HepG2 (cell line): ENCODE results near the gene SPTBN2. TPM values are rescaled to one million over a fixed set of nuclear protein-coding genes. Genes with fewer than 3 reads are reported as not detected.

Source experiments
- JUNB ChIP-seq: sonication (generic); formaldehyde crosslinking; IDR thresholded peaks from 2 replicates; pipeline ENCODE4 v1.8.0; 2022; ENCODE audit warnings: missing genetic modification reagents, mild to moderate bottlenecking, borderline replicate concordance
- NCOA2 ChIP-seq: sonication (generic); formaldehyde crosslinking; IDR thresholded peaks from 2 replicates; pipeline ENCODE4 v1.8.0; 2022; ENCODE audit warnings: inconsistent platforms
- RORA ChIP-seq: sonication (generic); formaldehyde crosslinking; IDR thresholded peaks from 2 replicates; pipeline ENCODE4 v1.5.0; 2020; ENCODE audit warnings: mild to moderate bottlenecking, missing genetic modification reagents, moderate library complexity
- SAP130 ChIP-seq: IDR thresholded peaks from 2 replicates; pipeline ENCODE4 v1.6.1; 2016; ENCODE audit warnings: low read depth
- SMAD9 ChIP-seq: sonication (generic); formaldehyde crosslinking; IDR thresholded peaks from 2 replicates; pipeline ENCODE4 v1.5.1; 2020; ENCODE audit warnings: mild to moderate bottlenecking, missing genetic modification reagents
- SNAPC2 ChIP-seq: sonication (generic); formaldehyde crosslinking; IDR thresholded peaks from 2 replicates; pipeline ENCODE4 v1.8.1; 2022; ENCODE audit warnings: mild to moderate bottlenecking, missing genetic modification reagents
- UBTF ChIP-seq: sonication (generic); formaldehyde crosslinking; IDR thresholded peaks from 2 replicates; pipeline ENCODE4 v1.4.0; 2020; ENCODE audit warnings: mild to moderate bottlenecking, missing genetic modification reagents
- ZFP90 ChIP-seq: sonication (generic); formaldehyde crosslinking; IDR thresholded peaks from 2 replicates; pipeline ENCODE4 v1.8.0; 2022; ENCODE audit warnings: missing genetic modification reagents, mild to moderate bottlenecking, inconsistent platforms, borderline replicate concordance
- ZFYVE20 ChIP-seq: sonication (generic); formaldehyde crosslinking; IDR thresholded peaks from 2 replicates; pipeline ENCODE4 v1.8.0; 2023; ENCODE audit warnings: low read depth, mild to moderate bottlenecking, moderate library complexity, missing genetic modification reagents, borderline replicate concordance
- ZNF512 ChIP-seq: sonication (generic); formaldehyde crosslinking; IDR thresholded peaks from 2 replicates; pipeline ENCODE4 v1.4.0; 2020; ENCODE audit warnings: mild to moderate bottlenecking, missing genetic modification reagents
- ZNF768 ChIP-seq: sonication (generic); formaldehyde crosslinking; IDR thresholded peaks from 2 replicates; pipeline ENCODE4 v1.4.0; 2020; ENCODE audit warnings: missing genetic modification reagents
- ZSCAN9 ChIP-seq: IDR thresholded peaks from 2 replicates; pipeline ENCODE4 v1.6.1; 2016; ENCODE audit warnings: borderline replicate concordance
- polyA plus RNA-seq, 8 experiments: library from polyadenylated mRNA; depleted of rRNA in 3 of 8; stranded (reverse) in 7 of 8; unstranded in 1 of 8; fragments of >200 nt; fragmentation: Illumina TruSeq in 4 of 8; extraction: Trizol in 4 of 8; gene quantifications; 2 replicates each; pipeline versions ENCODE4 v1.2.1 to v1.2.3, GENCODE V29; 2011 to 2016; ENCODE audit warnings: low read depth in 4 of 8, missing spikeins in 1 of 8, mixed read lengths in 1 of 8; ENCODE audit not compliant: insufficient read depth in 1 of 8
- total RNA-seq, 5 experiments: library from RNA; depleted of rRNA; stranded (reverse); fragments of >200 nt; fragmentation: Illumina TruSeq; extraction: Trizol; gene quantifications; 2 replicates each; pipeline ENCODE4 v1.2.3, GENCODE V29; 2016; ENCODE audit warnings: low read depth in 1 of 5
- TF ChIP-seq, protein P1 (sequence below): sonication (generic); formaldehyde crosslinking; IDR thresholded peaks from 2 replicates; pipeline ENCODE4 v1.4.0; 2020; ENCODE audit warnings: missing genetic modification reagents, borderline replicate concordance
- TF ChIP-seq, protein P2 (sequence below): IDR thresholded peaks from 2 replicates; pipeline ENCODE4 v1.6.1; 2016; ENCODE audit warnings: low read depth, missing genetic modification reagents, missing compliant biosample characterization

Gene SPTBN2
- total and polyA plus RNA-seq, 2 of the 13 experiments (the other 11 are each of a cell fraction or from before 2014, with no cell fraction given): 0.65 to 4.0 TPM

- TF ChIP-seq ZNF768: no peak
- peak; percentile 64; the same call in 1 of the 2 replicates for TF ChIP-seq ZSCAN9 (CRISPR knock-in tag)
- no peak for TF ChIP-seq SMAD9 (CRISPR knock-in tag)
- TF ChIP-seq ZNF512 (CRISPR knock-in tag): no peak
- TF ChIP-seq, protein P1, sequence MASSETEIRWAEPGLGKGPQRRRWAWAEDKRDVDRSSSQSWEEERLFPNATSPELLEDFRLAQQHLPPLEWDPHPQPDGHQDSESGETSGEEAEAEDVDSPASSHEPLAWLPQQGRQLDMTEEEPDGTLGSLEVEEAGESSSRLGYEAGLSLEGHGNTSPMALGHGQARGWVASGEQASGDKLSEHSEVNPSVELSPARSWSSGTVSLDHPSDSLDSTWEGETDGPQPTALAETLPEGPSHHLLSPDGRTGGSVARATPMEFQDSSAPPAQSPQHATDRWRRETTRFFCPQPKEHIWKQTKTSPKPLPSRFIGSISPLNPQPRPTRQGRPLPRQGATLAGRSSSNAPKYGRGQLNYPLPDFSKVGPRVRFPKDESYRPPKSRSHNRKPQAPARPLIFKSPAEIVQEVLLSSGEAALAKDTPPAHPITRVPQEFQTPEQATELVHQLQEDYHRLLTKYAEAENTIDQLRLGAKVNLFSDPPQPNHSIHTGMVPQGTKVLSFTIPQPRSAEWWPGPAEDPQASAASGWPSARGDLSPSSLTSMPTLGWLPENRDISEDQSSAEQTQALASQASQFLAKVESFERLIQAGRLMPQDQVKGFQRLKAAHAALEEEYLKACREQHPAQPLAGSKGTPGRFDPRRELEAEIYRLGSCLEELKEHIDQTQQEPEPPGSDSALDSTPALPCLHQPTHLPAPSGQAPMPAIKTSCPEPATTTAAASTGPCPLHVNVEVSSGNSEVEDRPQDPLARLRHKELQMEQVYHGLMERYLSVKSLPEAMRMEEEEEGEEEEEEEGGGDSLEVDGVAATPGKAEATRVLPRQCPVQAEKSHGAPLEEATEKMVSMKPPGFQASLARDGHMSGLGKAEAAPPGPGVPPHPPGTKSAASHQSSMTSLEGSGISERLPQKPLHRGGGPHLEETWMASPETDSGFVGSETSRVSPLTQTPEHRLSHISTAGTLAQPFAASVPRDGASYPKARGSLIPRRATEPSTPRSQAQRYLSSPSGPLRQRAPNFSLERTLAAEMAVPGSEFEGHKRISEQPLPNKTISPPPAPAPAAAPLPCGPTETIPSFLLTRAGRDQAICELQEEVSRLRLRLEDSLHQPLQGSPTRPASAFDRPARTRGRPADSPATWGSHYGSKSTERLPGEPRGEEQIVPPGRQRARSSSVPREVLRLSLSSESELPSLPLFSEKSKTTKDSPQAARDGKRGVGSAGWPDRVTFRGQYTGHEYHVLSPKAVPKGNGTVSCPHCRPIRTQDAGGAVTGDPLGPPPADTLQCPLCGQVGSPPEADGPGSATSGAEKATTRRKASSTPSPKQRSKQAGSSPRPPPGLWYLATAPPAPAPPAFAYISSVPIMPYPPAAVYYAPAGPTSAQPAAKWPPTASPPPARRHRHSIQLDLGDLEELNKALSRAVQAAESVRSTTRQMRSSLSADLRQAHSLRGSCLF (CRISPR knock-in tag): no peak
- no peak for TF ChIP-seq JUNB (CRISPR knock-in tag)
- peak; percentile 84 for TF ChIP-seq SAP130 (CRISPR knock-in tag)
- TF ChIP-seq, protein P2, sequence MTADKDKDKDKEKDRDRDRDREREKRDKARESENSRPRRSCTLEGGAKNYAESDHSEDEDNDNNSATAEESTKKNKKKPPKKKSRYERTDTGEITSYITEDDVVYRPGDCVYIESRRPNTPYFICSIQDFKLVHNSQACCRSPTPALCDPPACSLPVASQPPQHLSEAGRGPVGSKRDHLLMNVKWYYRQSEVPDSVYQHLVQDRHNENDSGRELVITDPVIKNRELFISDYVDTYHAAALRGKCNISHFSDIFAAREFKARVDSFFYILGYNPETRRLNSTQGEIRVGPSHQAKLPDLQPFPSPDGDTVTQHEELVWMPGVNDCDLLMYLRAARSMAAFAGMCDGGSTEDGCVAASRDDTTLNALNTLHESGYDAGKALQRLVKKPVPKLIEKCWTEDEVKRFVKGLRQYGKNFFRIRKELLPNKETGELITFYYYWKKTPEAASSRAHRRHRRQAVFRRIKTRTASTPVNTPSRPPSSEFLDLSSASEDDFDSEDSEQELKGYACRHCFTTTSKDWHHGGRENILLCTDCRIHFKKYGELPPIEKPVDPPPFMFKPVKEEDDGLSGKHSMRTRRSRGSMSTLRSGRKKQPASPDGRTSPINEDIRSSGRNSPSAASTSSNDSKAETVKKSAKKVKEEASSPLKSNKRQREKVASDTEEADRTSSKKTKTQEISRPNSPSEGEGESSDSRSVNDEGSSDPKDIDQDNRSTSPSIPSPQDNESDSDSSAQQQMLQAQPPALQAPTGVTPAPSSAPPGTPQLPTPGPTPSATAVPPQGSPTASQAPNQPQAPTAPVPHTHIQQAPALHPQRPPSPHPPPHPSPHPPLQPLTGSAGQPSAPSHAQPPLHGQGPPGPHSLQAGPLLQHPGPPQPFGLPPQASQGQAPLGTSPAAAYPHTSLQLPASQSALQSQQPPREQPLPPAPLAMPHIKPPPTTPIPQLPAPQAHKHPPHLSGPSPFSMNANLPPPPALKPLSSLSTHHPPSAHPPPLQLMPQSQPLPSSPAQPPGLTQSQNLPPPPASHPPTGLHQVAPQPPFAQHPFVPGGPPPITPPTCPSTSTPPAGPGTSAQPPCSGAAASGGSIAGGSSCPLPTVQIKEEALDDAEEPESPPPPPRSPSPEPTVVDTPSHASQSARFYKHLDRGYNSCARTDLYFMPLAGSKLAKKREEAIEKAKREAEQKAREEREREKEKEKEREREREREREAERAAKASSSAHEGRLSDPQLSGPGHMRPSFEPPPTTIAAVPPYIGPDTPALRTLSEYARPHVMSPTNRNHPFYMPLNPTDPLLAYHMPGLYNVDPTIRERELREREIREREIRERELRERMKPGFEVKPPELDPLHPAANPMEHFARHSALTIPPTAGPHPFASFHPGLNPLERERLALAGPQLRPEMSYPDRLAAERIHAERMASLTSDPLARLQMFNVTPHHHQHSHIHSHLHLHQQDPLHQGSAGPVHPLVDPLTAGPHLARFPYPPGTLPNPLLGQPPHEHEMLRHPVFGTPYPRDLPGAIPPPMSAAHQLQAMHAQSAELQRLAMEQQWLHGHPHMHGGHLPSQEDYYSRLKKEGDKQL: no peak
- peak; percentile 8; the same call in 1 of the 2 replicates for TF ChIP-seq NCOA2 (CRISPR knock-in tag)
- TF ChIP-seq UBTF (CRISPR knock-in tag): peak; percentile 46
- no peak for TF ChIP-seq RORA (CRISPR knock-in tag)
- no peak for TF ChIP-seq SNAPC2 (CRISPR knock-in tag)
- TF ChIP-seq ZFYVE20: no peak
- no peak; the same call in 1 of the 2 replicates for TF ChIP-seq ZFP90 (CRISPR knock-in tag)
Observed at GRCh38 chr11:66638177-66639065, 90.6 kb downstream of the SPTBN2 start, which contains the start of gene RBM4 (continued).
